ENCODE data around the gene CADPS.

Gene CADPS

GRCh38 chr3:62632510-62633294 is 242.5 kb downstream of the CADPS start:
- no peak for DNase-seq (ENCODE audit: low read depth)
- no peak overlapping the region for H3K4me3 ChIP-seq (ENCODE audit: low read depth, low read length)
- TF ChIP-seq, protein P1, sequence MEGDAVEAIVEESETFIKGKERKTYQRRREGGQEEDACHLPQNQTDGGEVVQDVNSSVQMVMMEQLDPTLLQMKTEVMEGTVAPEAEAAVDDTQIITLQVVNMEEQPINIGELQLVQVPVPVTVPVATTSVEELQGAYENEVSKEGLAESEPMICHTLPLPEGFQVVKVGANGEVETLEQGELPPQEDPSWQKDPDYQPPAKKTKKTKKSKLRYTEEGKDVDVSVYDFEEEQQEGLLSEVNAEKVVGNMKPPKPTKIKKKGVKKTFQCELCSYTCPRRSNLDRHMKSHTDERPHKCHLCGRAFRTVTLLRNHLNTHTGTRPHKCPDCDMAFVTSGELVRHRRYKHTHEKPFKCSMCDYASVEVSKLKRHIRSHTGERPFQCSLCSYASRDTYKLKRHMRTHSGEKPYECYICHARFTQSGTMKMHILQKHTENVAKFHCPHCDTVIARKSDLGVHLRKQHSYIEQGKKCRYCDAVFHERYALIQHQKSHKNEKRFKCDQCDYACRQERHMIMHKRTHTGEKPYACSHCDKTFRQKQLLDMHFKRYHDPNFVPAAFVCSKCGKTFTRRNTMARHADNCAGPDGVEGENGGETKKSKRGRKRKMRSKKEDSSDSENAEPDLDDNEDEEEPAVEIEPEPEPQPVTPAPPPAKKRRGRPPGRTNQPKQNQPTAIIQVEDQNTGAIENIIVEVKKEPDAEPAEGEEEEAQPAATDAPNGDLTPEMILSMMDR (IDR thresholded peaks at IDR 0.05; ENCODE audit: insufficient read depth, low read depth, low read length, missing control alignments) = no peak

GRCh38 chr3:62631488-62631887 is 243.7 kb downstream of the CADPS start:
- H3K4me3 ChIP-seq (ENCODE audit: low read depth, low read length) = no peak overlapping the region
- DNase-seq (ENCODE audit: low read depth) = no peak
- TF ChIP-seq, protein P1 (IDR thresholded peaks at IDR 0.05; ENCODE audit: insufficient read depth, low read depth, low read length, missing control alignments) = no peak

DNA sequence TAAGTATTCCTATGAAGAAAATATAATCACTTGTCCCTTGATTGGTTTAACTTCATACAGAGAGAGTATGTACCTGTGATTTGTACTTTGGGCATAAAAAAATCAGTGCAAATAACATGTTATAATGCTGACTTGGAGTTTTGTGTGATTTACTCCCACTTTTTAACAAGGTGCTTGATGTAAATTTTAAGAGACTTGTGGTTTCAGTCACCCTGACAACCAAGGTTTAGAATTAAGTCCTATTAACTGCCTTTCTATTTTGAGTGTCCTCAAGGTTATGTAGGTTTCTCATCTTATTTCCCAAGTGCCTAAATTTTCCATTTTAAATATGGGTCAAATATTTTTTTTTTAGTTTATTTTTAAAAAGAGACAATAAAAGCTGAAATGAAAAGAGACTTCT is 244.6 kb downstream of the CADPS start:
- H3K4me3 ChIP-seq (ENCODE audit: low read depth, low read length) = no peak overlapping the region
- TF ChIP-seq, protein P1 (IDR thresholded peaks at IDR 0.05; ENCODE audit: insufficient read depth, low read depth, low read length, missing control alignments) = no peak
- no peak for DNase-seq (ENCODE audit: low read depth)

GRCh38 chr3:62625268-62625667 is 249.9 kb downstream of the CADPS start:
- no peak for DNase-seq (ENCODE audit: low read depth)
- H3K4me3 ChIP-seq (ENCODE audit: low read depth, low read length) = no peak overlapping the region
- TF ChIP-seq, protein P1 (IDR thresholded peaks at IDR 0.05; ENCODE audit: insufficient read depth, low read depth, low read length, missing control alignments) = no peak

- TF ChIP-seq, protein P1 (IDR thresholded peaks at IDR 0.05; ENCODE audit: insufficient read depth, low read depth, low read length, missing control alignments) = no peak
- H3K4me3 ChIP-seq (ENCODE audit: low read depth, low read length) = no peak overlapping the region
- DNase-seq (ENCODE audit: low read depth) = no peak
Measured at GRCh38 chr3:62624185-62624584, 251.0 kb downstream of the CADPS start.

DNA sequence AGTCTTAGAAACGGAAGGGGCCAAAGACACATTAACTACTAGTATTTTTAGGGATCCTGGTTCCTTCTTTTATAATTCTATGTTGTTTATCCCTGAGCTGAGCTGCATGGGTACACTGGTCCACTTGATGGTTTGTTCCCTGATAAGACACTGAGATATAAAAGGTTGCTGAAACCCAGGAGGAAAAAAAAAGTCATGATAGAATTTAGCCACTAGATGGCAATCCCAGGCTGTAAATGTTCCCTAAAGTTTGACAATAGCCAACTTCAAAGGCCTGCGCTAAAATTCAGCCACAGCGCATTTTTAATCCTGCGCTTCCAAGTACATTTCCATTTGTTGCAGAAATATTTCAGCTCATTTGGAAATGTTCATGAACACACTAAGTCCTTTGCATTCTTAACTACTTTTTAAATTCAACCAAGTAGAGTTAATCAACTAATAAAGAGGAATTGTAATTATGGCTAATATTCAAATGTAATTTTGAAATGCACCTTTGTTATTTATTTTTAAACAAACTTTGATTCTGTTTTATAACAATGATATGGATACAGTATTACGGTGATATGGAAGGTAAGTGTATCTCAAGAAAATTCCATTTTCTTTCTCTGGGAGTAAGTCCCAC is 252.6 kb downstream of the CADPS start:
- H3K4me3 ChIP-seq (ENCODE audit: low read depth, low read length) = no peak overlapping the region
- TF ChIP-seq, protein P1 (IDR thresholded peaks at IDR 0.05; ENCODE audit: insufficient read depth, low read depth, low read length, missing control alignments) = peak; percentile 55
- peak; percentile 52 for DNase-seq (ENCODE audit: low read depth)
